Stimulated activated CD8-positive, alpha-beta memory T cell treated with anti-CD3 and anti-CD28 coated beads, Interleukin-4, amount 100 ng/mL, for 1 hour (primary cell): ENCODE data around the gene TRIM4.
"Not testable (repeated sequence)": the region's sequence is repeated elsewhere in the genome, so short reads cannot be mapped to it uniquely, and the experiment has no call there.

Experiments used
- DNase-seq, 2 donors: peaks; one replicate each; pipeline ENCODE4 v3.0.0-alpha.2; 2020; ENCODE audit warnings: low read depth in 2 of 2, low spot score in 1 of 2

TRIM4 gene

GRCh38 chr7:99923200-99923599 lies 3.9 kb upstream of the TRIM4 start:
- DNase-seq, result no peak

DNA sequence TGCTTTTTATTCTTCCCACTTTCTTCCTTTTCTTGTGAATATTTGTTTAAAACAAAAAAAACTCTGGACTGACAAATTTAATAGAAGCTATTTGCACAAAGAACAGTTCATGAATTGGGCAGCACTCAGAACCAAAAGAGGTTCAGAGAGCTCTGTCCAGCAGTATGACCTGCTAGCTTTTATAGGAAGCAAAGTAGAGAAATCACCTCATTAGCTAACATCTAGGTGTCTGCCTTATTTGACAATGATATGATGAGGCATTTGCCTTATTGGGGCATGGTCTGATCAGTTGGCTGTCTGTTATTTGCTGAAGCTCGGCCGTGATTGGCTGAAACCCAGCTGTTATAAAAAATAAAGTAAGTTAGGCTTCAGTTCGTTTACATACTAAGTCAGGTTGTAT lies 819 bp upstream of the TRIM4 start:
- no peak for DNase-seq

DNA sequence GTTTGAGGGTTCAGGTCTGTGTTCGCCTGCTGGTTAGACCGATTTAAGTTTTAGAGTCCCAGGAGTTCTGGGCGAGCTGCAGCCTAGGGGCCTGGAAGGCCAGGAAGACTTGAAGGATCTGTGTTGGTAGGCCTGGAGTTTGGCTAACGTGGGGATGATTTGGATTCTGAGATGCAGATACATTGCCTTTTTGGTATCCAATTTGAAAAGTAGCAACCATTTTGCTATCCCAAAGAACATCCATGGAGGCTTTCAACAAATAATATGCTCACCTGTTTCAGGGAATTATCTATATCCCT lies 433 bp upstream of the TRIM4 start:
- no peak for DNase-seq

GRCh38 chr7:99910976-99911375 lies 8.4 kb downstream of the TRIM4 start:
- DNase-seq, result no peak

GRCh38 chr7:99901581-99901980 lies 17.7 kb downstream of the TRIM4 start:
- no peak for DNase-seq

GRCh38 chr7:99899830-99900519 lies 19.4 kb downstream of the TRIM4 start:
- no peak for DNase-seq

DNA sequence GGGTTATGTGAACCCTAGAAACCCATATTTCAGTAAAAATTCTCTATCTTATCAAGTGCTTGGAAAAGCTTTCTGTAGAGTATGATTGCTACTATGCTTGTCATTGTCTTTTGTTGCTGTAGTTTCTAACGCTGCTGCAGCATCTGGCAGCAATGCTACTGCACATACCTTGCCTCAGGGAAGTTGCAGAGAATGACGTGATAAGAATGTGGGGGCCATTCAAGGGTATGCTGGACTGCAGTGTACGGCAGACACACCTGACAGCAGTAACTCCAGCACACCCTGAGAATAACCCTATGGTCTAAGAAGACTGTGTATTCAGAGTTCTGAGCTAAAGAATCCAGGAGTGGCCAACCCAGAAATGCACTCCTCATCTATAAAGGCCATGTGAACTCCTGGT lies 20.5 kb downstream of the TRIM4 start:
- DNase-seq, result no peak

GRCh38 chr7:99898023-99898357 lies 21.3 kb downstream of the TRIM4 start:
- DNase-seq, result no peak

DNA sequence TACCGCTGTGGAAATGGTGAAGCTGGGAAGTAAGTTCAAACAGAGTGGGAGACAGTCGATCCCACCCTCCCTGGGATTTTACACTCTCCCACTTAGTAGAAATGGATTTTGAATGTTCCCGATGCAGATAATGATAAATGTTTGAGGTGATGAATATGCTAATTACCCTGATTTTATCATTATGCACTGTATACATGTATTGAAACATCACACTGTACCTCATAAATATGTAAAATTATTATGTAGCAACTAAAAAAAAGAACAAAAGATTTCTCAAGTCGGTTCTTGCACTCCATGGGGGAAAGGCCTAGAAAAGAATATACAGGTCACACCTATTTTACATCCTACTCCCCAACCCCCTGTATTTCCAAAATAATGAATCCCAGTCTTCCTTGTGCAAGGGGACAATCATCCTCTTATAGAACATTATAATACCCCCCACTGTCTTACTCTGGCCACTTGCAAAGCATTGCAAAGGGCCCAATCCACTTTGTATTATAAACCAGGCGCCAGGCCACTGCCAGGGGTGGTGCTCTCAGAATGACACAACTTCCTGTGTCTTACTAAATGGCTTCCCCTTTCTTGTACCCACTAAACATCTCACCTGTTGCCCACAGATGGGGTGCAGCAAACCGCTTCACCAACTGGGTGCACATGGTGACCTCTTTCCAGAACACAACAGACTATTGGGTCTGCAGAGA lies 21.9 kb downstream of the TRIM4 start:
- no peak for DNase-seq

DNA sequence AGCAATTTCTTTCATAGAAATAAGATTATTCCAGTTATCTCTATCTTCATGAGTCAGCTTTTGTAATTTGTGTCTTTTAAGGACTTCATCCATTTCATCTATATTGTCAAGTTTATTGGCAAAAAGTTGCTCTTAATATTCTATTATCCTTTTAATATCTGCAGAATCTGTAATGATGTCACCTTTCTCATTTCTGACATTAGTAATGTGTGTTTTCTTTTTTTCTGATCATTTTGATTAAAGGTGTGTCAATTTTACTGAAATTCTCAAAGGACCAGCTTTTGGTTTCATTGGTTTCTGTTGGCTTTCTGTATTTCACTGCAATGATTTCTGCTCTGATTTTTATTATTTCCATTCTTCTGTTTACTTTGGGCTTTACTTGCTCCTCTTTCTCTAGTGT lies 24.6 kb downstream of the TRIM4 start:
- DNase-seq, result no peak

GRCh38 chr7:99893280-99893679 lies 26.1 kb downstream of the TRIM4 start:
- DNase-seq, result no peak

- DNase-seq, result not testable (repeated sequence)
Observed at GRCh38 chr7:99890348-99890747, 29.0 kb downstream of the TRIM4 start.

DNA sequence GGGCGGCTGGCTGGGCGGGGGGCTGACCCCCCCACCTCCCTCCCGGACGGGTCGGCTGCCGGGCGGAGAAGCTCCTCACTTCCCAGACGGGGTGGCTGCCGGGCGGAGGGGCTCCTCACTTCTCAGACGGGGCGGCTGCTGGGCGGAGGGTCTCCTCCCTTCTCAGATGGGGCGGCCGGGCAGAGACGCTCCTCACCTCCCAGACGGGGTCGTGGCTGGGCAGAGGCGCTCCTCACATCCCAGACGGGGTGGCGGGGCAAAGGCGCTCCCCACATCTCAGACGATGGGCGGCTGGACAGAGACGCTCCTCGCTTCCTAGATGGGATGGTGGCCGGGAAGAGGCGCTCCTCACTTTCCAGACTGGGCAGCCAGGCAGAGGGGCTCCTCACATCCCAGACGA lies 31.0 kb downstream of the TRIM4 start:
- DNase-seq, result not testable (repeated sequence)

- no peak for DNase-seq
Observed at GRCh38 chr7:99881370-99881769, 38.0 kb downstream of the TRIM4 start.

DNA sequence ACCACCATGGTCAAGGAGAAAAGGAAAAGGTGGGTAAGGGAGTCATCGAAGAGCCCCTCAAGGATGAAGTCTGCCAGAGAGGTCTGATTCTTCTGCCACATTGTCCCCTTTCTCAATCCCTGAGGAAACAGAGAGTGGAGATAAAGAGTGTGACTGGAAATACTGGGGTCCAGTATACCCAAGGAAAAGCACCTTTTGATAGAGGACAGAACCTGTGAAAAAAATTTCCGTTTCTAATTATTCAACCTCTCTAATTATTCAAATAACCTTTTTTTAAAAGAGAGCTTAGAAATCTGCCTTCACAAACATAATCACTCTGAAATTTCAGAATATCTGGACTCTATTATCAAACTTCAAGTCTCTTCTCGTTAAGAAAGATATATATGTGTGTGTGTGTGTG lies 42.4 kb downstream of the TRIM4 start, which contains the start of gene OR2AE1:
Gene OR2AE1, minus strand, starts transcription at position 101 of the 400 bp plus-strand sequence. Its CDS starts 0 bp downstream, at position 101.
- DNase-seq, result no peak

GRCh38 chr7:99876491-99876890 lies 42.8 kb downstream of the TRIM4 start:
- DNase-seq, result no peak

DNA sequence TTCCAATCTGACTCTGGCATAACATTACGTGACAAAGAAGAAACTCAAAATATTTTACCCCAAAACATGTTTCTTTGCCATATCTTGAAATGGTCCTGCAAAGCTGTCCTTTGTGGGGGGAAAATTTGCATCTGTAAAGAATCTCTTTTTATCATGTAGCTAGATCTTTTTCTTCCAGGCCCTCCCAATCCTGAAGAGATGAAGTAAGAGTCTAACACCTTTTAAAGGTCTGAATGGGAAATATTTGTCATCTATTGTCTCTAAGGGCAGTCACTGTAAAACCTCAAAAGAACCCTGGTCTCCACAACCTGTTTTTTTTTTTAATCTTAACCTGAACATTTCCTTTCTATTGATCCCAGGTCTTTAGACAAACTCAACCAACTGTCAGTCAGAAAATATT lies 51.1 kb downstream of the TRIM4 start:
- no peak for DNase-seq

DNA sequence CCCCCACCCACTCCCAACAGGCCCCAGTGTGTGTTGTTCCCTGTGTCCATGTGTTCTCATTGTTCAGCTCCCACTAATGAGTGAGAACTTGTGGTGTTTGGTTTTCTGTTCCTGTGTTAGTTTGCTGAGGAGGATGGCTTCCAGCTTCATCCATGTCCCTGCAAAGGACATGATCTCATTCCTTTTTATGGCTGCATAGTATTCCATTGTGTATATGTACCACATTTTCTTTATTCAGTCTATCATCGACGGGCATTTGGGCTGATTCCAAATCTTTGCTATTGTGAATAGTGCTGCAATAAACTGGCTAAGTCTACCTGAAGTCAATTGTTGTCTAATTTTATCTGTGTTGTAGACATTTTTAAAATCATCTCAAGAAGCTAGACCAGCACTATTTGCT lies 51.9 kb downstream of the TRIM4 start:
- DNase-seq, result not testable (repeated sequence)

DNA sequence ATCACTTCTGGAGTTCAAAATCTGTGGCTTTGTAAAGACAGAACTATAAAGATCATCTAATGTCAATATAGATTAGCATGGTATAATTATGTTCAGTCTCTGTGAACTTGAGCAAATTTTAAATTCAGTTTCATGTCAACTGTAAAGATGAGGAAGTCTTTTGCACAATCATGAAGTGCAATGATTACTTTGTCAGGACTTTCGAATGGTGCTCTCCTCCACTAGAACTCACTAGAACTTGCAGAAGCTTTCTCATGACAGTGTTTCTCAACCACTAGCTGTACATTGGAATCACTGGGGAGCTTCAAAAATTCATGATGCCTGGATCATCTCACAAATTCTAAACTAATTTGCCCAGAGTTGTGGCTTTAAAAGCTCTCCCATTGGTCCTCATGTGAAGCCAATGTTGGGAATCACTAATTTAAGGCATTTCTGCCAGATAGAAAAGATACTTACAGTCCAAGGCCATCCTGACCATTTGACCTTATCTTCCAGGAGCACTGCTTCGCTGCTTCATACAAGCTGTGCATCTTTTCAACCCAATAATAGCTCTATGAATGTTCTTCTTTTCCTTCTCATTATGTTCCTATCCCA lies 55.4 kb downstream of the TRIM4 start:
- DNase-seq, result no peak

GRCh38 chr7:99860281-99861127 lies 58.8 kb downstream of the TRIM4 start:
- no peak for DNase-seq

DNA sequence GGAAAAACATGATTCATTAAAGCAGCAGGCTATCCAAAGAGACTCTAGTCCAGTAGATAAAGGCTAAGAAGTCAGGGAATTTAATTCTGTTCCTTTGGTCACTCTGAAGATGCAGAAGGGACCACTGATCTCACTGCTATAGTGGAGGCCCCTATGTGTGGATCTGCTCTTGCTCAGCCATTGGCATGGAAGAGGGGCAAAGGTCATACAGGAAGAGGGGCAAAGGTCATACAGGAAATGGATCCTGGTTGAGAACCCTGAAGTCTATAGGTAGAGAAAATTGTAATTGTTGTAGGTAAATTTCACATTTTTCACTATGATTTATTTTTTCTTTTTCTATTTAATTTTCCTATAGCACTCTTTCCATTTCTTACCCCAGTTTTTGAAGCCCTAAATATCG lies 64.1 kb downstream of the TRIM4 start:
- no peak for DNase-seq
